Ectodermal cell (in vitro differentiated cells): ENCODE measurements around the gene KLHL1. TPM values are rescaled to one million over a fixed set of nuclear protein-coding genes. Genes with fewer than 3 reads are reported as not detected.
A peak's percentile ranks its signal among the peaks of the same experiment; 100 is the strongest.
"Not testable (repeated sequence)": the region's sequence is repeated elsewhere in the genome, so short reads cannot be mapped to it uniquely, and the experiment has no call there.

Experiments used
- H3K27ac ChIP-seq: 2 replicates; pipeline ENCODE4 v1.7.0; 2013; ENCODE audit warnings: mild to moderate bottlenecking, low read depth, low read length; ENCODE audit not compliant: insufficient read depth, poor library complexity, severe bottlenecking
- H3K27me3 ChIP-seq: 2 replicates; pipeline ENCODE4 v1.7.0; 2013; ENCODE audit warnings: mild to moderate bottlenecking, low read length; ENCODE audit not compliant: insufficient read depth, control insufficient read depth, poor library complexity, severe bottlenecking
- H3K36me3 ChIP-seq: one replicate; pipeline ENCODE4 v1.7.0; 2013; ENCODE audit warnings: low read length; ENCODE audit not compliant: control insufficient read depth, insufficient read depth
- H3K4me1 ChIP-seq: one replicate; pipeline ENCODE4 v1.7.0; 2013; ENCODE audit warnings: low read length; ENCODE audit not compliant: control insufficient read depth, insufficient read depth
- H3K4me3 ChIP-seq: 2 replicates; pipeline ENCODE4 v1.7.0; 2013; ENCODE audit warnings: low read depth, low read length, control low read depth; ENCODE audit not compliant: insufficient read depth
- H3K9me3 ChIP-seq: 2 replicates; pipeline ENCODE4 v1.7.0; 2013; ENCODE audit warnings: mild to moderate bottlenecking, low read length, moderate library complexity; ENCODE audit not compliant: control insufficient read depth
- WGBS, 2 experiments: methylation state at CpG; one replicate each; pipeline ENCODE4 v1.1.7; 2013; ENCODE audit warnings: missing lambda C conversion rate in 2 of 2; 5-methylcytosine and 5-hydroxymethylcytosine counted together
- polyA plus RNA-seq, 4 experiments: library from polyadenylated mRNA; stranded (reverse); fragments of 50-300 nt; gene quantifications; one replicate each; pipeline ENCODE4 v1.2.3, GENCODE V29; 2013

The KLHL1 gene, protein sequence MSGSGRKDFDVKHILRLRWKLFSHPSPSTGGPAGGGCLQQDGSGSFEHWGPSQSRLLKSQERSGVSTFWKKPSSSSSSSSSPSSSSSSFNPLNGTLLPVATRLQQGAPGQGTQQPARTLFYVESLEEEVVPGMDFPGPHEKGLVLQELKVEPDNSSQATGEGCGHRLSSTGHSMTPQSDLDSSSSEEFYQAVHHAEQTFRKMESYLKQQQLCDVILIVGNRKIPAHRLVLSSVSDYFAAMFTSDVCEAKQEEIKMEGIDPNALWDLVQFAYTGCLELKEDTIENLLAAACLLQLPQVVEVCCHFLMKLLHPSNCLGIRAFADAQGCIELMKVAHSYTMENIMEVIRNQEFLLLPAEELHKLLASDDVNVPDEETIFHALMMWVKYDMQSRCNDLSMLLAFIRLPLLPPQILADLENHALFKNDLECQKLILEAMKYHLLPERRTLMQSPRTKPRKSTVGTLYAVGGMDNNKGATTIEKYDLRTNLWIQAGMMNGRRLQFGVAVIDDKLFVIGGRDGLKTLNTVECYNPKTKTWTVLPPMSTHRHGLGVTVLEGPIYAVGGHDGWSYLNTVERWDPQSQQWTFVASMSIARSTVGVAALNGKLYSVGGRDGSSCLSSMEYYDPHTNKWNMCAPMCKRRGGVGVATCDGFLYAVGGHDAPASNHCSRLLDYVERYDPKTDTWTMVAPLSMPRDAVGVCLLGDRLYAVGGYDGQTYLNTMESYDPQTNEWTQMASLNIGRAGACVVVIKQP
- not detected for polyA plus RNA-seq (2013, experiment 1 of 4)
- polyA plus RNA-seq (2013, experiment 2 of 4): not detected
- polyA plus RNA-seq (2013, experiment 3 of 4): not detected
- 0.04 TPM for polyA plus RNA-seq (2013, experiment 4 of 4)

DNA sequence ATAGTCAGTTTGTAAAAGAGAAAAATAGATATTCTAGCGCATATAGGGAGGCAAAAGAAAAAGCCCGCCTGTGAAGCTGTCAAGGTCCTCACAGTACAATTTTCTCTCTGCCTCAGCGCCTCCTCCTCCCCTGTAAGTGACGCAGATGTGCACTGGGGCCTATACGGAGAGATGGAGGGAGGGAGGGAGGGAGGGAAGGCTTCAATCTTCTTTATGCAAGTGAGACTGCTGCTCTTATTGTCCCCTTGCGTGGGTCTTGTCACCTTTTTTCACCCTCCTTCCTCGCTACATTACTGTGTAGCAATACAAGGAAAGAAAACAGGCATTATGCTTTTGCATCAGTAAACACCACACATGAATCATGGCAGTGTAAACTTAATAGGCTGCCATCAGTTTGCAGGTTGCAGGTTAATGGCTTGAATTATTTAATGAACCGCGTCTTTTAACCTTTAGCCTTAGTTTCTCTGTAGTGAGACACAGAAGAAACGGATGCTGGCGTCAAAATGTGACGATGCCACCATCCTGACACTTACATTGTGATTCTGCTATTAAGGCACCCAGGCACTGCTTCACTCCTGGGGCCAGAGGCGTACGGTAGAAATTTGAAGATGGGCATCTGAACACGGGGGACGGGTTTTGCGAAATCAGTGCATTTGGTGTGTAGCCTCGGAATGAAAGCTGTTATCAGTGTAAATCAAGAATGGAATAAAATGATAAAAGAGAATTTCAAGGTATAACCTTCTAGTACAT, at the start of gene KLHL1:
KLHL1 (minus strand) TSS at position 97 of the 750 bp plus-strand sequence. CDS start 753 bp downstream, outside the sequence.
- Histone ChIP-seq H3K4me3 (peak within 1 kb of the TSS; percentile 41), H3K27ac (no peak within 1 kb of the TSS), H3K36me3 (no peaks in the 10 kb centered on the region), H3K4me1 (peaks cover 4% of the 10 kb centered on the region), H3K9me3 (no peaks in the 10 kb centered on the region), H3K27me3 (peaks cover 36% of the 10 kb centered on the region)
- WGBS, 2 experiments: 79 to 92% methylated on average over 13 to 17 of the region's 18 CpGs

DNA sequence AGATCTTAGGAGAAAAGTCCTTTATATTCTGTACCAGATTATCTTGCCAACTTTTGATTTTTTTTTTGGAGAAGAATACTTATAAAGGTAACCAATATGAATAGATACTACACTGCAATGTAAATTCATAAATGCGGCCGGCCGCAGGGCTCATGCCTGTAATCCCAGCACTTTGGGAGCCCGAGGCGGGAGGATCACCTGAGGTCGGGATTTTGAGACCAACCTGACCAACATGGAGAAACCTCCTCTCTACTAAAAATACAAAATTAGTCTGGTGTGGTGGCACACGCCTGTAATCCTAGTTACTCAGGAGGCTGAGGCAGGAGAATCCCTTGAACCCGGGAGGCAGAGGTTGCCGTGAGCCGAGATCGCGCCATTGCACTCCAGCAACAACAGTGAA, 34.4 kb upstream of the KLHL1 start:
- H3K36me3 ChIP-seq, H3K27ac ChIP-seq, H3K27me3 ChIP-seq, H3K4me3 ChIP-seq, H3K9me3 ChIP-seq, H3K4me1 ChIP-seq: not testable (repeated sequence)
- 89 to 91% methylated on average over 12 of the region's 12 CpGs for WGBS, 2 experiments

DNA sequence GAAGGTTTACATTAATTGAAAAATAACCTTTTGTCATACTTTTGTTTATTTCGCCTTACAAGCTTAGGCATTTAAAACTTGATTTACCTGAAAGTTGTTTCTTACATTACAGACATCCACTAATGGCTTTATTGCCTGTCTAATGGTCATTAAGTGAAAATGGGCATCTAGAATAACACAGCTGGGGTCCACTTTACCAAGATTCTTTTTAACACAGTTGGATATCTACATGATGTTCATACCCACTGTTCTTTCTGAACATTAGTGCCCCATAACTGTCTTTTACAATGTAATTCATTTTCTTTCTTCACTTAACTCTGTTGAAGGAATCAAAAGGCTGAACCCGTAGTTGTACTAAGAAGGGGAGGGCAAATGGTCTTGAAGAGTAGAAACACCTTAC, 19.8 kb upstream of the KLHL1 start:
- H3K4me3 ChIP-seq: no peak overlapping the region
- no peak overlapping the region for H3K27ac ChIP-seq
- no peaks in the 10 kb centered on the region for H3K4me1 ChIP-seq
- H3K27me3 ChIP-seq: no peaks in the 10 kb centered on the region
- no peaks in the 10 kb centered on the region for H3K9me3 ChIP-seq
- H3K36me3 ChIP-seq: no peaks in the 10 kb centered on the region
- WGBS, 2 experiments: no CpG with 5 or more reads among the region's 2 CpGs

DNA sequence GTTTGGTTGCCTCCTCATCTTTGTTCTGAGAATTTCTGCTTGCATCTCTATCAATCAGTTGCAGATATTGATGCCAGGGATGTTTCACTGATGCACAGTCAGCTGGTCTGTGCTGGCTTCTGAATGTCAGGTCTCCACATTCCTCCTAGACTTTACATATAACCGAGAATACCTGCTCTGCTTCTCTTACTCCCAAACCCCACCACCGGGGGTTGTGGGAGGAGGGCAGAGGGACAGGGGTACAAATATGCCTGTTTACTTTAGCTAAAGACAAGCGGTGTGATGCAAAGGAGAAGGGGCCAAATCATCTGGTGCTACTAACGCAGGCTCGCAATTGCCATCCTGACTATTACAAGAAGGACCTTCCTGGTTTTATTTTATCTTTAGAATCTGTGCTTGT, 17.4 kb upstream of the KLHL1 start:
- Histone ChIP-seq H3K36me3 (no peaks in the 10 kb centered on the region), H3K9me3 (no peaks in the 10 kb centered on the region)
- 78 to 86% methylated on average over 4 to 5 of the region's 5 CpGs for WGBS, 2 experiments

DNA sequence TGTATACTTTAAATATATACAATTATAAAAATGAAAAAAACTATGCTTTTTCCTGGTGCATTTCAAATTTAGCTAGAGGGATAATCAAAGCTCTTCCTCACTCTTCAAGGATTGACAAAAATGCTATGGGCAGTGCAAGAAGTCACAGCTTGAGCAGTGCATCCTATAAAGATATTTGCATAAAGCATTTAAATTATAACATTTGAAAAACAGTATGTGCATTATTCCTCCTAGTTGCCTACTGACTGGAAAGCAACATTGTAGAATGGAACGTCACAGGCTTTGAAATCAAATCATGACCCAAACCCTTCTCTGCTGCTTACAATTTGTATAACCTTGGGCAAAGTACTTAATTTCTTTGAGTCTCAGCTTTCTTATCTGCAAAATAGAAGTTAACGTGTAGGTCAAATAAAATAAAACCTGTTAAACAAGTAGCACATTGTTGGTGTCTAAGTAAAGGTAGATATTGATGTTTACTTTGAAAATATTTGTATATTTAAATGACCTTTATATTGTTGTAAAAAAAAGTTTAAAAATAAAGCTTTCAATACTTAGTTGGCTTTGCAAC, 9.2 kb upstream of the KLHL1 start:
- Histone ChIP-seq H3K4me1 (no peaks in the 10 kb centered on the region), H3K27ac (no peak overlapping the region), H3K9me3 (no peaks in the 10 kb centered on the region), H3K4me3 (no peak overlapping the region), H3K36me3 (no peaks in the 10 kb centered on the region), H3K27me3 (no peaks in the 10 kb centered on the region)
- 81 to 95% methylated on average over 2 of the region's 2 CpGs for WGBS, 2 experiments

More for the DNA sequence above, 17.4 kb upstream of the KLHL1 start:
- Histone ChIP-seq H3K27ac (no peak overlapping the region), H3K4me1 (no peaks in the 10 kb centered on the region), H3K27me3 (no peaks in the 10 kb centered on the region), H3K4me3 (no peak overlapping the region)

DNA sequence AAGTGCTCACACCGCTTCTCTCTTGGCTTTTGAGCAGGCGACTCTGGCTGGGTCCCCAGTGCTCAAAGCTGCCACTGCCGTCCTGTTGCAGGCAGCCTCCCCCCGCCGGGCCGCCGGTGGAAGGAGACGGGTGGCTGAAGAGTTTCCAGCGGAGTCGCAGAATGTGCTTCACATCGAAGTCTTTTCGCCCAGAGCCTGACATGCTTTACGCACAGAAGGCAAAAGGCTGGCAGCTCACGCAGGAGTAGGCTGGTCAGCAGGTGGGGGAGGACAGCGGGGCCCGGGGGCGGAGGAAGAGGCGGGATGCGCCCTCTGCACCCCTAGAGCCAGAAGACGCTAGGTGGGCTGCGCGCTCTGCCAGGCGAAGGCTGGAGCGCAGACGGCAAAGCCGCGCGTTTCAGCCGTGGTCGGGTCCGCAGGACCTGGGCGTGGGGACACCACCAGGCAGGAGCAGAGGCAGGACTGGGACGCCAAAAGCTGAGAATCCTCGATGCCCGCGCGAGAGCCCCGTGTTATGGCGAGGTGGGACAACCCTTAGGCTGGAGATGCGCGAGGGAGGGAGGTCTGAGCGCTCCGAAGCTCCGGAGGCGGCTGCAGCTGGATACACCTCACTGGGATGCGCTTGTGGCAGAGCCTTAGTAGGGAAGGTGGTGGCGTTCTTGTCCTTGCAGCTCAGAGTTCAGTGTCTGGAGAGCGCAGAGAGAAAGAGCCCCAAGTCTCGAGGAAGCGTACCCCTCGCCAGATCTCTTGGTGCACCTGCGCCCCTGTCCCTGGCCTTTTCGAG, 562 bp downstream of the KLHL1 start, which contains the start of gene ATXN8OS:
ATXN8OS (plus strand) TSS at position 329 of the 784 bp plus-strand sequence.
- peaks cover 4% of the 10 kb centered on the region for H3K4me1 ChIP-seq
- no peaks in the 10 kb centered on the region for H3K9me3 ChIP-seq
- H3K36me3 ChIP-seq: no peaks in the 10 kb centered on the region
- H3K27me3 ChIP-seq: peaks cover 36% of the 10 kb centered on the region
- 6 to 7% methylated on average over 53 of the region's 53 CpGs for WGBS, 2 experiments
- peak within 1 kb of the TSS; percentile 41 for H3K4me3 ChIP-seq
- H3K27ac ChIP-seq: no peak within 1 kb of the TSS

DNA sequence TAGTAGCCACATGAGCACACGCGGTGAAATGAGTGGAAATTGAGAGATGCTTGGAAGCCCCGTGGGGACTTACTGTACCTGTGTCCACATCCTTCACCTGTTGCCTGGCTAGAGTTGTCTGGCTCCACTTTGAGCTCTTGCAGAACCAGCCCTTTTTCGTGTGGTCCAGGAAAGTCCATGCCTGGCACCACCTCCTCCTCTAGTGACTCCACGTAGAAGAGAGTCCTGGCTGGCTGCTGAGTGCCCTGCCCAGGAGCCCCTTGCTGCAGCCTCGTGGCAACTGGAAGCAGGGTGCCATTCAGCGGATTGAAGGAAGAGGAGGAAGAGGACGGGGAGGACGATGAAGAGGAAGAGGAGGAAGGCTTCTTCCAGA, 1.1 kb downstream of the KLHL1 start:
- Histone ChIP-seq H3K27me3 (peaks cover 36% of the 10 kb centered on the region), H3K9me3 (no peaks in the 10 kb centered on the region), H3K4me3 (peak overlapping the region; percentile 41), H3K27ac (no peak overlapping the region), H3K4me1 (peaks cover 4% of the 10 kb centered on the region), H3K36me3 (no peaks in the 10 kb centered on the region)
- 37 to 39% methylated on average over 9 of the region's 9 CpGs for WGBS, 2 experiments

DNA sequence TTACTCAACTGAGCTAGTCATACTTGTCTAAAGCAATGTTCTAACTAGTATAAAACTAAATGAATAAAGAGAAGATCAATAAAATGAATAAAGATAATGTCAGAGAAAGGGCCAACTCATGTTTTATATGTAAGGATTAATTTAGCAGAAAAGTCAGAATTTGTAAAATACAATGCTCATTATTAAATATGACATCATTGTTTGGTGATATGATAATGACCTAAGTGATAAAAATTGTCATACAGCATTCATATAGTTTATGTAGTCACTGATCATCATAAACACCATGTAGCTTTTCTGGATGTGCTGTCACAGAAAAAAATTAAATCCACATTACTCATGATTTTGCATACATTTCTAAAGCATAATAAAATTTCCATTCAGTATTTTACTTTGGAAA, 3.8 kb downstream of the KLHL1 start:
- Histone ChIP-seq H3K27me3 (peaks cover 35% of the 10 kb centered on the region), H3K4me1 (peaks cover 4% of the 10 kb centered on the region), H3K27ac (no peak overlapping the region), H3K4me3 (no peak overlapping the region), H3K9me3 (no peaks in the 10 kb centered on the region), H3K36me3 (no peaks in the 10 kb centered on the region)

DNA sequence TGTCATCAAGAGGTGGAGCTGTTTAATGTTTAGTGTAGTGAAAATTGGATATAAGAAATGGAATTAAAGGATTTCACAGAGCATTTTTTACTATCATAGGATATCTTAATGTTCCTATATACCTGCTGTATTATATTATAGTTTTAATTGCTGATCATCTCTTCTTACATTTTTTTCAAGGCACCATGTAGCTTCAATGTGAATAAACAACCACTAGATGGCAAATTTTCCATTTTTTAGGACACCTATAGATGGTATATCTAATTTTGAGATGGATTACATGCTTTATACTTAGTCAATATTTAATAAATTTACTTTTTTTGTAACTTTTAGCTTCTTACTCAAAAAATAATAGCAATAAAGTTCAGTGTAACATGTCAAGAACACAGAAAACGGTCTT, 9.6 kb downstream of the KLHL1 start:
- WGBS, 2 experiments: no CpG with 5 or more reads among the region's 1 CpG
- Histone ChIP-seq H3K4me1 (no peaks in the 10 kb centered on the region), H3K27me3 (no peaks in the 10 kb centered on the region), H3K4me3 (no peak overlapping the region), H3K9me3 (no peaks in the 10 kb centered on the region), H3K36me3 (no peaks in the 10 kb centered on the region), H3K27ac (no peak overlapping the region)
